CD14-positive monocyte (primary cell): ENCODE measurements around the gene MRRF. TPM values are rescaled to one million over a fixed set of nuclear protein-coding genes. Genes with fewer than 3 reads are reported as not detected.

Source experiments
- DNase-seq, 3 donors: peaks; one replicate each; pipeline ENCODE4 v3.0.0-alpha.2; 2011 to 2022
- H2AFZ ChIP-seq: 2 replicates; pipeline ENCODE4 v1.6.0; 2012; ENCODE audit warnings: mild to moderate bottlenecking, low read depth, low read length, inconsistent platforms; ENCODE audit not compliant: insufficient read depth, poor library complexity, severe bottlenecking
- H3K27ac ChIP-seq, 2 donors: 1 replicate in 1 of 2; 2 replicates in 1 of 2; pipeline ENCODE4 v1.5.1; 2012 to 2013; ENCODE audit warnings: low read length in 2 of 2, control low read depth in 1 of 2, inconsistent platforms in 1 of 2, low read depth in 1 of 2, mild to moderate bottlenecking in 1 of 2
- H3K27me3 ChIP-seq, 2 donors: one replicate each; pipeline versions ENCODE4 v1.6.0 to v1.6.1; 2011 to 2013; ENCODE audit warnings: low read length in 2 of 2; ENCODE audit not compliant: control insufficient read depth in 2 of 2, insufficient read depth in 2 of 2
- H3K36me3 ChIP-seq, 2 donors: replicated peaks in 1 of 2; 1 replicate in 1 of 2; 2 replicates in 1 of 2; pipeline versions ENCODE4 v1.5.1 to v1.6.1; 2012 to 2013; ENCODE audit warnings: low read length in 2 of 2, control low read depth in 1 of 2, inconsistent platforms in 1 of 2, mild to moderate bottlenecking in 1 of 2; ENCODE audit not compliant: insufficient read depth in 2 of 2, control insufficient read depth in 1 of 2
- H3K4me1 ChIP-seq, 2 donors: 1 replicate in 1 of 2; 2 replicates in 1 of 2; pipeline versions ENCODE4 v1.5.1 to v1.6.1; 2012 to 2013; ENCODE audit warnings: low read length in 2 of 2, control low read depth in 1 of 2, inconsistent platforms in 1 of 2, mild to moderate bottlenecking in 1 of 2, moderate library complexity in 1 of 2; ENCODE audit not compliant: insufficient read depth in 2 of 2, control insufficient read depth in 1 of 2
- H3K4me2 ChIP-seq: replicated peaks from 2 replicates; pipeline ENCODE3; 2012; ENCODE audit warnings: low read length, moderate library complexity, mild to moderate bottlenecking; ENCODE audit not compliant: poor library complexity, severe bottlenecking; ENCODE audit errors: extremely low read depth
- H3K4me3 ChIP-seq, 3 experiments: fragments of 200-600 bp in 1 of 3; sonication (generic) in 1 of 3; replicated peaks in 1 of 3; 1 replicate in 2 of 3; 2 replicates in 1 of 3; pipeline ENCODE4 v1.5.1; 2011 to 2013; ENCODE audit warnings: low read length in 3 of 3, mild to moderate bottlenecking in 3 of 3, control low read depth in 2 of 3, low read depth in 2 of 3, inconsistent platforms in 1 of 3, moderate library complexity in 1 of 3
- H3K79me2 ChIP-seq: 2 replicates; pipeline ENCODE4 v1.6.0; 2012; ENCODE audit warnings: mild to moderate bottlenecking, control low read depth, inconsistent platforms, low read length, moderate library complexity; ENCODE audit not compliant: insufficient read depth
- H3K9ac ChIP-seq: 2 replicates; pipeline ENCODE4 v1.6.0; 2017; ENCODE audit warnings: low read length, mild to moderate bottlenecking; ENCODE audit not compliant: insufficient read depth, poor library complexity, severe bottlenecking
- H3K9me3 ChIP-seq, 2 donors: replicated peaks in 1 of 2; 1 replicate in 1 of 2; 2 replicates in 1 of 2; pipeline versions ENCODE4 v1.5.1 to v1.6.1; 2012 to 2013; ENCODE audit warnings: low read length in 2 of 2, control low read depth in 1 of 2; ENCODE audit not compliant: control insufficient read depth in 1 of 2, insufficient read depth in 1 of 2
- H4K20me1 ChIP-seq: 2 replicates; pipeline ENCODE4 v1.6.0; 2012; ENCODE audit warnings: mild to moderate bottlenecking, low read length, control low read depth, moderate library complexity; ENCODE audit not compliant: insufficient read depth
- H3K27ac Mint-ChIP-seq, 7 donors: one replicate each; pipeline ENCODE4 v1.8.0; 2020; ENCODE audit warnings: mild to moderate bottlenecking in 7 of 7, mixed read lengths in 7 of 7, moderate library complexity in 6 of 7, inconsistent platforms in 2 of 7
- H3K27me3 Mint-ChIP-seq, 3 donors: one replicate each; pipeline ENCODE4 v1.8.0; 2021 to 2022; ENCODE audit warnings: low read depth in 3 of 3, mild to moderate bottlenecking in 3 of 3, mixed read lengths in 3 of 3, moderate library complexity in 3 of 3, inconsistent platforms in 1 of 3
- H3K36me3 Mint-ChIP-seq, 2 donors: one replicate each; pipeline ENCODE4 v1.8.0; 2020; ENCODE audit warnings: mixed read lengths in 2 of 2, inconsistent platforms in 1 of 2, mild to moderate bottlenecking in 1 of 2
- H3K4me1 Mint-ChIP-seq: one replicate; pipeline ENCODE4 v1.8.0; 2020; ENCODE audit warnings: mild to moderate bottlenecking, mixed read lengths
- H3K4me3 Mint-ChIP-seq, 2 donors: one replicate each; pipeline ENCODE4 v1.8.0; 2020; ENCODE audit warnings: mild to moderate bottlenecking in 2 of 2, mixed read lengths in 2 of 2, moderate library complexity in 1 of 2
- H3K9me3 Mint-ChIP-seq, 7 donors: one replicate each; pipeline ENCODE4 v1.8.0; 2020 to 2022; ENCODE audit warnings: mixed read lengths in 7 of 7, mild to moderate bottlenecking in 6 of 7, moderate library complexity in 6 of 7, inconsistent platforms in 2 of 7
- CTCF ChIP-seq: fragments of 200-600 bp; IDR thresholded peaks from one replicate; pipeline ENCODE4 v1.8.0; 2022; ENCODE audit warnings: antibody characterized with exemption, mild to moderate bottlenecking
- WGBS: methylation state at CpG from one replicate; pipeline ENCODE4 v1.1.5; 2013; ENCODE audit warnings: missing lambda C conversion rate; ENCODE audit not compliant: insufficient coverage; 5-methylcytosine and 5-hydroxymethylcytosine counted together
- intact Hi-C, 2 donors: fragments of 100-400 bp; cut with micrococcal nuclease; formaldehyde crosslinking; loops; one replicate each; pipeline versions ENCODE4 v1.15.0 to v1.15.1; 2023
- polyA plus RNA-seq, 3 donors: library from polyadenylated mRNA; depleted of rRNA in 1 of 3; unstranded in 2 of 3; stranded (reverse) in 1 of 3; fragments of 300-500 nt in 2 of 3; fragments of >200 nt in 1 of 3; fragmentation: Illumina TruSeq in 2 of 3; gene quantifications; 1 replicate in 2 of 3; 2 replicates in 1 of 3; pipeline ENCODE4 v1.2.3, GENCODE V29; 2012 to 2021

Gene MRRF
- polyA plus RNA-seq, 3 donors = 16.0 to 34.4 (median 16.2) TPM

DNA sequence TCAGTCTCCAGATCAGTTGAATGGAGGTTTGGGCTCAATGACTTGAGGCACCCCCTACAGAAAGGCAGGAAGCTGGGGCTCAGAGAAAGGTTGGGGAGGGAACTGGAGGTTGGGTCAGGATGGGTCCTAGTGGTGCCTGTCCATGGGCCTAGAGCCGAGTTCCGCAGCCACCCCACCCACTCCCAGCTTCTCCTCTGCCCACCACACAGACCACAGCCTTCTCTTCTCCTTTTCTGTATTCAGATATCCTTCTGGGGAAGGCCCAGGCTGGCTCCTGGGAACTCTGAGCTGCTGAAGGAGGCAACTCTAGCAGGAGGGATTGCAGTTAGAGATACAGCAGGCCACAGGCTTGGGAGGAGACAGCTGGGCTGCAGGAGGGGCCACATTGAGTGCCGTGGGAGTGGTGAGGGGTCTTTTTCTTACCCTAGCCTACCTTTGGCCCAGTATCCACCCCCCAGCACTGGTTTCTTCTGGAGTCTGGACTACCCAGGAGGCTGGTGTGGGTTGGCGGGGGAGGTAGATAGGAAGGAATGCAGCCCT, 90.7 kb downstream of the MRRF start:
- Mint-ChIP-seq H3K36me3 (no peaks in the 10 kb centered on the region), H3K27ac (peak overlapping the region in 1 of 7 donors; percentile 42), H3K4me1 (peaks cover 17% of the 10 kb centered on the region), H3K4me3 (no peak overlapping the region), H3K9me3 (peaks cover 6 to 19% (median 15%) of the 10 kb centered on the region in 7 donors), H3K27me3 (peaks cover 0 to 7% (median 2%) of the 10 kb centered on the region in 3 donors)
- peaks cover 15 to 18% of the 10 kb centered on the region in 2 donors for H3K4me1 ChIP-seq
- peak overlapping the region; percentile 28 to 38 for H3K27ac ChIP-seq
- intact Hi-C loops = loop anchor here (10.0 kb wide), 2 partner anchors 261 to 459 kb away; partner anchors contain the start of gene TTLL11 (in 1 of the 2)
- H3K4me2 ChIP-seq = peak overlapping the region; percentile 2
- DNase-seq = no peak
- no peak overlapping the region for H3K9ac ChIP-seq
- TF ChIP-seq CTCF = no peak
- H3K4me3 ChIP-seq = no peak overlapping the region
- peaks cover 0 to 9% of the 10 kb centered on the region in 2 donors for H3K9me3 ChIP-seq
- WGBS = no CpG with 5 or more reads among the region's 4 CpGs
- H3K36me3 ChIP-seq = no peaks in the 10 kb centered on the region
- peaks cover 0 to 1% of the 10 kb centered on the region in 2 donors for H3K27me3 ChIP-seq
- no peak overlapping the region for H2AFZ ChIP-seq
- H4K20me1 ChIP-seq = no peaks in the 10 kb centered on the region
- H3K79me2 ChIP-seq = no peaks in the 10 kb centered on the region

DNA sequence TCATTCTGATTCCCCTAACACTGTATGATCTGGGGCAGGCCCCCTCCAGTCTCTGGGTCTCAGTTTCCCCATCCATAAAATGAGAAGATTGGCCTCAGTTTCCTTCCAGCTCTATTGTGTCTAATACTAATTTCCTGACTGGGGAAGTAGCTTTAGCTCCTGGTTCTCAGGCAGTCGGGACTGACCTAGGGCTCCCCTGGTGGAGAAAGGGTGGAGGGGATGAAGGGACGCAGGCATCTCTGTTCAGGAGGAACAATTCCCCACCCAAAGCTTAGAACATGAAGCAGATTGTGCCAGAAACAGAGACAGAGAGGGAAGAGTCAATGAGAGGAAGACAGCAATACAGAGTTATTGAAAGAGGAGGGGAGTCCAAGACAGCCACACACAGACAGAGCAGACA, 91.9 kb downstream of the MRRF start:
- no peak overlapping the region for H3K9ac ChIP-seq

More for the DNA sequence above, 91.9 kb downstream of the MRRF start:
- intact Hi-C loops = loop anchor here (10.0 kb wide), 2 partner anchors 262 to 458 kb away; partner anchors contain the start of gene TTLL11 (in 1 of the 2)
- Histone ChIP-seq H3K27ac (no peak overlapping the region), H2AFZ (no peak overlapping the region), H3K79me2 (no peaks in the 10 kb centered on the region), H3K4me1 (peaks cover 15 to 18% of the 10 kb centered on the region in 2 donors), H3K27me3 (no peaks in the 10 kb centered on the region), H3K36me3 (no peaks in the 10 kb centered on the region), H3K4me3 (no peak overlapping the region), H3K4me2 (no peak overlapping the region), H3K9me3 (peaks cover 0 to 9% of the 10 kb centered on the region in 2 donors), H4K20me1 (no peaks in the 10 kb centered on the region)
- no peak for DNase-seq
- peaks cover 0 to 7% (median 2%) of the 10 kb centered on the region in 3 donors for H3K27me3 Mint-ChIP-seq
- peak; percentile 36 for TF ChIP-seq CTCF
- no peak overlapping the region for H3K4me3 Mint-ChIP-seq
- no peaks in the 10 kb centered on the region for H3K36me3 Mint-ChIP-seq
- H3K27ac Mint-ChIP-seq = no peak overlapping the region
- H3K4me1 Mint-ChIP-seq = peaks cover 17% of the 10 kb centered on the region
- WGBS = no CpG with 5 or more reads among the region's 2 CpGs
- H3K9me3 Mint-ChIP-seq = peaks cover 6 to 19% (median 15%) of the 10 kb centered on the region in 7 donors
